Measurements from ENCODE around the gene NFIB. TPM values are rescaled to one million over a fixed set of nuclear protein-coding genes. Genes with fewer than 3 reads are reported as not detected.

NFIB gene
- 10 to 100 TPM; 47.0 to 65.9 TPM for total RNA-seq

- DNase-seq (peak; percentile 68 to 75 (median 72)), ATAC-seq (peak; percentile 16)
- no peaks in the 10 kb centered on the region for H3K9me3 ChIP-seq
- WGBS, 2 donors: 0 to 1% methylated on average over 20 to 37 of the region's 63 CpGs
- TF ChIP-seq CTCF (IDR thresholded peaks at IDR 0.05) (no peak), POLR2A (IDR thresholded peaks at IDR 0.05) (no peak)
- intact Hi-C loops (cut with DNase I): no loop called here
- H3K27ac ChIP-seq: peak within 1 kb of the TSS; percentile 98 to 100 (median 98)
- H3K4me3 ChIP-seq: peak within 1 kb of the TSS; percentile 77 to 89
- H3K27me3 ChIP-seq: no peaks in the 10 kb centered on the region
- H3K36me3 ChIP-seq (replicated peaks in 1 of 2; ENCODE audit: insufficient read depth in 1 of 2, low read depth in 2 of 2): no peaks in the 10 kb centered on the region
- peaks cover 34% of the 10 kb centered on the region for H3K4me1 ChIP-seq
These were observed at the start of gene NFIB for GRCh38 chr9:14313951-14314423. NFIB (minus strand) TSS chr9:14314141; CDS start chr9:14313511, 630 bp downstream.

- no peaks in the 10 kb centered on the region for H3K27me3 ChIP-seq
- DNase-seq: no peak
- no peak overlapping the region for H3K27ac ChIP-seq
- H3K9me3 ChIP-seq: no peaks in the 10 kb centered on the region
- H3K4me1 ChIP-seq: no peaks in the 10 kb centered on the region
- intact Hi-C loops (cut with DNase I): no loop called here
- no peak for ATAC-seq
- no peaks in the 10 kb centered on the region for H3K36me3 ChIP-seq (replicated peaks in 1 of 2; ENCODE audit: insufficient read depth in 1 of 2, low read depth in 2 of 2)
- TF ChIP-seq POLR2A (IDR thresholded peaks at IDR 0.05) (no peak), CTCF (IDR thresholded peaks at IDR 0.05) (no peak)
- 96 to 100% methylated on average over 1 of the region's 1 CpG for WGBS, 2 donors
- H3K4me3 ChIP-seq: no peak overlapping the region
These were observed 48.2 kb upstream of the NFIB start for GRCh38 chr9:14362175-14362574.

- H3K4me3 ChIP-seq: no peak overlapping the region
- no peaks in the 10 kb centered on the region for H3K27me3 ChIP-seq
- DNase-seq: no peak
- no peaks in the 10 kb centered on the region for H3K4me1 ChIP-seq
- no peaks in the 10 kb centered on the region for H3K36me3 ChIP-seq (replicated peaks in 1 of 2; ENCODE audit: insufficient read depth in 1 of 2, low read depth in 2 of 2)
- H3K9me3 ChIP-seq: no peaks in the 10 kb centered on the region
- TF ChIP-seq POLR2A (IDR thresholded peaks at IDR 0.05): no peak
- no peak for TF ChIP-seq CTCF (IDR thresholded peaks at IDR 0.05)
- no peak for ATAC-seq
- intact Hi-C loops (cut with DNase I): no loop called here
- H3K27ac ChIP-seq: no peak overlapping the region
These were observed 47.1 kb upstream of the NFIB start for GRCh38 chr9:14361074-14361473.

GRCh38 chr9:14358523-14358922 lies 44.6 kb upstream of the NFIB start:
- no peaks in the 10 kb centered on the region for H3K27me3 ChIP-seq
- H3K36me3 ChIP-seq (replicated peaks in 1 of 2; ENCODE audit: insufficient read depth in 1 of 2, low read depth in 2 of 2): no peaks in the 10 kb centered on the region
- 64 to 72% methylated on average over 2 of the region's 2 CpGs for WGBS, 2 donors
- TF ChIP-seq POLR2A (IDR thresholded peaks at IDR 0.05) (no peak), CTCF (IDR thresholded peaks at IDR 0.05) (no peak)
- ATAC-seq: no peak
- intact Hi-C loops (cut with DNase I): no loop called here
- no peaks in the 10 kb centered on the region for H3K4me1 ChIP-seq
- no peak overlapping the region for H3K27ac ChIP-seq
- no peak for DNase-seq
- no peaks in the 10 kb centered on the region for H3K9me3 ChIP-seq
- H3K4me3 ChIP-seq: no peak overlapping the region

All from body of pancreas (tissue), 4 donors.